Islet of Langerhans (tissue), 1 donor: ENCODE data around the gene SLC12A8.

Experiments
- FAIRE-seq: peaks from one replicate; lab custom pipeline; 2011; peaks lifted over from hg19 to GRCh38; lab: Jason Lieb, UNC

SLC12A8 gene

DNA sequence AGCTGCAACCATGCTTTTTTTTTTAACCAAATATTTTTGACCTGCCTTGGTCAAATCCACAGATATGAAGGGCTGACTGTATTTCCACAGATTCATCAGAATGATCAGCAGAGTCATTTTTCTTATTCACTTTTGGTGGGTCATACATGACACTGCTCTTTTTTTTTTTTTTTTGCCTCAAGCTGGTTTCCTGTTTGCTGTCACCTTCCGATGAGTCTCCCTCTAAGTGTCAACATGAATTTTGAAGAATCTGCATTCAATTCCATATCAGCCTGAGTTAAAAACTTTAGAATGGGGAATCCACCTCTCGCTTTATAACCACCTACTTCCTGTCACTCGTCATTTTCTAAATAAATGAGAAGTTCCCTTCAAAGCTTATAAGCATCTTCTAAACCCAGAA is 2.2 kb upstream of the SLC12A8 start:
- no peak for FAIRE-seq

DNA sequence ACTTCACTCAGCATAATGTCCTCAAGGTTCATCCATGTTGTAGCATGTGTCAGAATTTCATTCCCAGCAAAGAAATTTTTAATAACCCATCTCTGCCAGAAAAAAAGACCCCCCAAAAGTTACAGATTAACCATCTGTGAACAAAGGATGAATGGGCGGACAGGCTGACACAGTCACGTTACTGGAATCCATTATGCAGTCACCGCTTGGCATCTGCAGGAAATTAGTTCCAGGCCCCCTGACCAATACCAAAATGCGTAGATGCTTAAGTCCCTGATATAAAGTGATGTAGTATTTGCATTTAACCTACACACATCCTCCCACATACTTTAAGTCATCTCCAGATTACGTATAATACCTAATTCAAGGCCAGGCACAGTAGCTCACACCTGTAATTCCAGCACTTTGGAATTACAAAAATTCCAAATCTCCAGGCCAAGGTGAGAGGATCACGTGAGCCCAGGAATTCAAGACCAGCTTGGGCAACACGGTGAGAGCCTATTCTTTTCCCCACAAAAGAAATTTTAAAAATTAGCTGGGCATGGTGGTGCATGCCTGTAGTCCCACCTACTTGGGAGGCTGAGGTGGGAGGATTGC is 1.5 kb upstream of the SLC12A8 start:
- FAIRE-seq, result no peak

DNA sequence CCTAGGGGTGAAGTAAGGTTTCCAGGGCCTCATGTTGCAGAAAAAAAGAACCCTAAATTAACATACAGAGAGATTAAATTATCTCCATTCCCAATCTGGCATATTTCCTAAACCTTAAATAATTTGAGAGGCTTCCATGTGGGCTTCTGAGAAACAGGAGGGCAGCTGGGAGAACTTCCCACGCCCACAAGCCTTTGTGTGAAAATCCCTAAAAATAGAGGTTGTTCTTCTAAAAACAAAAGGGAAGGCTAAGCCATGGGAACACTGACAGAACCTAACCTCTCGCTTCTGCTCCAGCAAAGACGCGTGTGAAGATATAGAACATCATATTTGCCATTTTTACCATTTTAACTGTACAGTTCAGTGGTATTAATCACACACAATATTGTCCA is 812 bp upstream of the SLC12A8 start:
- no peak for FAIRE-seq

DNA sequence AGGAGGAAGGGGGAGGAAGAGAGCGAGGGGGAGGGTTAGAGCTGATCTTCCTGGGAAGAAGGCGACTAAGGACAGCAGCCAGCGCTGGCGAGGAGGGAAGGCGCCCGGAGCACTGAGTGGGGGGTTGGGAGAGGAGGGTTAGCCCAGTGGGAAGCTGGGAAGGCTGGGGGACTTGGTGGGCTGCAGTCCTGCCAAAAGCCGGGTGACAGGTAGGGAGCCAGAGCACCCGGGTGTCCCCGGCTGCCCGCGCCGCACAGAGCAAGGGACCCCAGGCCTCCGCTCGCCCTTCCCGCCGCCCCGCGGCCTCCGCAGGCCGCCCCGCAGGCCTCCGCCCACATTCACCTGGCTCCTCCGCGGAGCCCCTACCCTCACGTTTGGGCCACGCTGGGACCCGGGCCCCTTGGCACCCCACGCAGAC is 448 bp downstream of the SLC12A8 start:
- no peak for FAIRE-seq

GRCh38 chr3:125211523-125212090 is 941 bp downstream of the SLC12A8 start:
- no peak for FAIRE-seq

- FAIRE-seq, result peak; percentile 53
Observed at GRCh38 chr3:125207949-125208568, 4.5 kb downstream of the SLC12A8 start.

DNA sequence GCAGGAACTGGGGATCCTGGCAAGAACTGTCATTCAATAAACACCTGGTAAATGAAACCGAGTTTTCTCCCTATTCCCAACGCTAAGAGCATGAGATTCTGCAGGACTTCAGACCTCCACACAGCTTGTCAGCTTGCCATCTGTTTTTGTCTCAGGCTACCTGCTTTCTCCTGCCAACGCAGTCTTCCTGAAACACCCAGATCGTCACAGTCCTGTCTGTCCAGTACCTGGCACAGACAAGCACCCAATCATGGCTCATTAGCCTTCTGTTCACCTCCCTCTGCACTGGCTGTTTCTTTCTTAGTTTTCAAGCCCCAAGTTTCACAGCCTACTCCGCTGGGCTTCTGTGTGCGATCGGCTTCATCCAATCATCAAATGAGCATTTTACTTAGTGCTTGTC is 5.0 kb downstream of the SLC12A8 start:
- peak; percentile 94 for FAIRE-seq

DNA sequence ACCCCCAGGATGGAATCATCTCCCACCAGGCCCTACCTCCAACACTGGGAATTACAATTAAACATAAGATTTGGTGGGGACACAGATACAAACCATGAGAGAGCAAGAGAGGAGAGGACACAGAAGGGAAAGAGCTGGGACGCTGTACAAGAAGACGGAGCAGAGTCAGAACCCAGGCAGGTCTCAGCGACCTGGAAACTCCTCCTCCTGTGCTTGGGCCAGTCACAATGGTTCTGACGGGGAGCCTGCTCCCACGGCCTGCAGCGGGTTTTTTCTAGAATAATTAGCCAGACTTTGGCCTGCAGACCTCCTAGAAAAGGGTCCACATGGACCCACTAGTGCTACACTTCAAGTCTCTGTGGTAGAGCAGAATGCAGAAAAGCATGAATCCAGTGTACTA is 5.6 kb downstream of the SLC12A8 start:
- FAIRE-seq, result no peak

DNA sequence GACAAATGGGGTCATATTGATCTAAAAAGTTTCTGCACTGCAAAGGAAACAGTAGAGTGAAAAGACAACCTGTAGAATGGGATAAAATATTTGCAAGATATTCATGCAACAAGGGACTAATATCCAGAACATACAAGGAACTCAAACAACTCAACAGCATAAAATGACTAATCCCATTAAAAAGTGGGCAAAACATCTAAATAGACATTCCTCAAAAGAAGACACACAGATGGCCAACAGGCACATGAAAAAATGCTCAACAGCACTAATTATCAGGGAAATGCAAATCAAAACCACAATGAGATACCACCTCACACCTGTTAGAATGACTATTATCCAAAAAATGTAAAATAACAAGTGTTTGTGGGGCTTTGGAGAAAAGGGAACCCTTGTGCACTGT is 8.8 kb downstream of the SLC12A8 start:
- FAIRE-seq, result no peak

- FAIRE-seq, result no peak
Observed at GRCh38 chr3:125202197-125202596, 10.4 kb downstream of the SLC12A8 start.

DNA sequence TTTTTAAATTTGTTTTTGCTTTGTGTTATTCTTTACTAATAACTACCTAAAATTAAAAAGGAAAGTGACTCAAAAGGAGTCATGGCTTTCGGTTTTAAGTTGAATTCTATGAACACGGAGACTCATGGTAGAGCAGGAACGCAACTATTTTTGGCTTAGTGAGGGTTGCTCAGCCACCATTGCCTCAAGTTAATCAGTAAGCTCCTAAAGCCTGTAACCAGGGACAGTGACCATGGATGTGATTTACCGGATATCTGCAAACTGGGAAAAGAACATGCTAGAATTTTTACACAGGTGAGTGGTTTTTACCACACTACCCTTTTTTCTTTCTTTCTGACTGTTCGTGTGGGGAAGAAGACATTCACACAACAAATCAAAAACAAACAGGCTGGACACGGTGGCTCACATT is 11.8 kb downstream of the SLC12A8 start:
- FAIRE-seq, result no peak

- no peak for FAIRE-seq
Observed at GRCh38 chr3:125194849-125195601, 17.5 kb downstream of the SLC12A8 start.

- no peak for FAIRE-seq
Observed at GRCh38 chr3:125194061-125194848, 18.3 kb downstream of the SLC12A8 start.

DNA sequence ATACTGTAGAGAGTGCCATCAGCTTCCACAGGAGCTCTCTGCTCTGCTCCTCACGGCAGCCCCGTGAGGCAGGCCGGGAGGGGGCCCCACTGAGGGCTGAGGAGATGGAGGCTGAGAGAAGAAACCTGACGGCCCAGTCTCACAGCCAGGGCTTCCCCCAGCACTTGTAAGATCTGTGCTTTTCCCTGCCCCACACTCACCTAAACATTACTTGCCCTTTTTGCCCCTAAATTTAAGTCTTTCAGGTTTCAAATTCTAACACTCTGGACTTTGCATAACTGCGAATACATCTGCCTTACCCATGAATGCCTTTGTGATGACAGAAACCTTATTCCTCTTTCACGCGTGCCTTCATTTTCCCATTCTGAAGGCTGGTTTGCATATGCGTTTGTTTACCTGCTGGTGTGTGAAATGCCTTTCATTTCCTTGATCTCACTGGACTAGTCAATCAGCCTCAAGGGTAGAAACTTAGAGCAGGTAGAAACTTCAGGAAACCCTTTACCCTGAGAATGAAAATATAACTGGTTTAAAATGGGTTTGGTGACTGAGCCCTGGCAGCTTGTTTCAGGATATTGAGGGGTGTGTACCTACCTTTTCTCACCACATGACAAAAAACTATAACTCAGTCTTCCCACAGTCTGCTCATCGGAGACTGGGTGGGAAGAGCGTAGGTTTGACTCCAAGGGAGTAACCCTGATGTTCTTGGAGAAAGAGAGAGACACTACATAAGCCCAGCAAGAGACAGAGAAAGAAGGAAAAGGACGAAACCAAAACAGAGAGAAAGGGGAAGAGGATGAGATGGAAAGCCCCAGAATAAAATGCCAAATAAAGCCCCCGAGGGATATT is 20.1 kb downstream of the SLC12A8 start:
- FAIRE-seq, result no peak

- no peak for FAIRE-seq
Observed at GRCh38 chr3:125191730-125192129, 20.8 kb downstream of the SLC12A8 start.

DNA sequence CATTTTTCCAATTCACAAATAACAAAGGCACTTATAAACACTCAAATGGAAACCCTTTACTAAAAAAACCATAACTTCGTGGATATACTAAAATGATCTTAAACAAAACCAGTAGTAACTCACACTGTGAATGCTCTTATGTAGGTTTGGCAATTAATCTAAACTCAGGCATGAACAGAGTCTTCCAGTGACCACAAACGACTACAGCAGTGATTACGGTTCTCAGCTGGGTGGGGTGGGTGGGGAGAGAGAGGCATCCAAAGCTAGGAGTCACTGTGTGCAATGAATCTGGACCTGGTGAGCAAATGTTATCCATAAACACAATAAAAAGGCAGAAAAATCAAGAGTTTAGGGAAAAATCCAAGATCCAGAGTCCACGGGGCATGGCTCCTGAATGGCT is 21.3 kb downstream of the SLC12A8 start:
- no peak for FAIRE-seq

DNA sequence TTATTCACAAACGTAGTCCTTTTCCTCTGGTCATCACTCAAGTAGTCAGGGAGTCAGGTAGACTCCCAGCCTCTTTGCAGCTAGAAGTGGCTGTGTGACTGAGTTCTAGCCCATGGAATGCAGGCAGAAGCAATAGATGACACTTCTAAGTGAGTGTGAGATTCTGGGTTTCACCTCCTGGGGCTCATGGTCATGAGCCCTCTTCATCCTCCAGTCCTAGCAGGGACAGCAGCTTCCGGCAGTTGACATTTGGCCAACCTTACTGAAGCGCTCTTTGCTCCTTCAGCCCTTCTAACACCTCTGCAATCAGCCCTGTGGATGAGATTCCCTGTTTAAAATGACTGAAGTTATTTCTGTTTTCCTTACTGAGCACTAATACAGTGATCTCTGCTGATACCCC is 21.8 kb downstream of the SLC12A8 start:
- no peak for FAIRE-seq

DNA sequence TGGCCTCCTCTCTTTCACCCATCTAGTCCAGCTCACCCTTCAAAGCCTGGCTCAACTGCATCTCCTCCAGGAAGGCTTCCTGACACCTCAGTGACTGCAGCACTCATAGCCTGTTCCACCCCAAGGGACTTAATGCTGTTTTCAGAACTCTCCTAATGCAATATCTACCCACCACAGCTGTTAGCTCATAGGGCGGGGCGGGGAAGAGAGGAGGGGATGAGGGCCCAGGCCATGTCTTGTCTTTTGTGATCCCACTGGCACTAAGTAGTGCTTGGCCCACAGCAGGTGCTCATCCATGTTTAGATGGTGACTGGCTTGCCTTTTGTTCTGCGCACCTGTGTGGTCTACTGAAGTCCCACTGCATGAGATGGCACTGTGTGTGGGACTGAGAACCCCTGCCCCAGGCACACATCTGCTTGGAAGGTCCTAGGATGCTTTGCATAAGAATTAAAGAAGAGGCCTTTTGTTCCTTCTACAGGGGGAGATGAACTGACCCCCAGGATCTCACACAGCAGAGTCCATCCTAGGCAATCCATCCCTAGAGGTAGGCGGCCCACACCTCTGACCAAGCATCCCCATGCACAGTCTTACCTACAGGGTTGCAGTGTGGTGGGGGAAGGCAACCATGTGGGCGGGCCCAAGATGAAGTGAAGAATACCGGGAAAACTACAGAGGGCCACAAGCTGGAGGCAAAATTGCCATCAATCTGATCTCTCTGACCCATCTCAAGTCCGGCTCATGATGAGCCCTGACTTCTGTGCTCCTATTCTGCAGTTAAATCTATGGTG is 23.0 kb downstream of the SLC12A8 start:
- FAIRE-seq, result no peak

- FAIRE-seq, result no peak
Observed at GRCh38 chr3:125188955-125189354, 23.6 kb downstream of the SLC12A8 start.

DNA sequence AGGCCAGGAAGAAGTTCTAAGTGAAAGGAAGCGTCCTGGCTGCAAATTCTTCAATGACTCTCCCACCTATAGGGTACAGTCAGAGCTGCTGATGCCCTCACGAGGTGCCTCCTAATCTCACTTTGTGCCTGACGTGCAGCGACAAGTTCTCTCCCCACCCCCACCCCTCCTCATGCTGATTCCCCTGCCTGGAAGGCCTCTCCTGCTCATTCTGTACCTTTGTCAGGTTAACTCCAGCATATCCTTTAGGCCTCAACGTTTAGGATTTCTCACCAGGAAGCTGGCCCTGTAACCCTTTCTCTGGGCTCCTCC is 25.0 kb downstream of the SLC12A8 start:
- FAIRE-seq, result no peak
